Measurements from ENCODE around the gene DNAJB11.
"Not testable (repeated sequence)": the region's sequence is repeated elsewhere in the genome, so short reads cannot be mapped to it uniquely, and the experiment has no call there.

DNA sequence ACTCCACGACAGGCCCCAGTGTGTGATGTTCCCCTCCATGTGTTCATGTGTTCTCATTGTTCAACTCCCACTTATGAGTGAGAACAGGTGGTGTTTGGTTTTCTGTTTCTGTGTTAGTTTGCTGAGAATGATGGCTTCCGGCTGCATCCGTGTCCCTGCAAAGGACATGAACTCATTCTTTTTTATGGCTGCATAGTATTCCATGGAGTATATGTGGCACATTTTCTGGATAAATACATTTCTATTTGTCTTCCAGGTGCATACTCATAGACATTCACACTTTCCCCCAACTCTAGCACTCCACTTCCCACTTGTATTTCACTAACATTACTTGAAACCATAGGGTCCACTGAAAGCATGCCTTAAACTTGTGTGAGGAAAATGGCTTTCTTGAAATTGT lies 38.8 kb upstream of the DNAJB11 start:
- TF ChIP-seq, protein P1, sequence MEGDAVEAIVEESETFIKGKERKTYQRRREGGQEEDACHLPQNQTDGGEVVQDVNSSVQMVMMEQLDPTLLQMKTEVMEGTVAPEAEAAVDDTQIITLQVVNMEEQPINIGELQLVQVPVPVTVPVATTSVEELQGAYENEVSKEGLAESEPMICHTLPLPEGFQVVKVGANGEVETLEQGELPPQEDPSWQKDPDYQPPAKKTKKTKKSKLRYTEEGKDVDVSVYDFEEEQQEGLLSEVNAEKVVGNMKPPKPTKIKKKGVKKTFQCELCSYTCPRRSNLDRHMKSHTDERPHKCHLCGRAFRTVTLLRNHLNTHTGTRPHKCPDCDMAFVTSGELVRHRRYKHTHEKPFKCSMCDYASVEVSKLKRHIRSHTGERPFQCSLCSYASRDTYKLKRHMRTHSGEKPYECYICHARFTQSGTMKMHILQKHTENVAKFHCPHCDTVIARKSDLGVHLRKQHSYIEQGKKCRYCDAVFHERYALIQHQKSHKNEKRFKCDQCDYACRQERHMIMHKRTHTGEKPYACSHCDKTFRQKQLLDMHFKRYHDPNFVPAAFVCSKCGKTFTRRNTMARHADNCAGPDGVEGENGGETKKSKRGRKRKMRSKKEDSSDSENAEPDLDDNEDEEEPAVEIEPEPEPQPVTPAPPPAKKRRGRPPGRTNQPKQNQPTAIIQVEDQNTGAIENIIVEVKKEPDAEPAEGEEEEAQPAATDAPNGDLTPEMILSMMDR (conservative IDR thresholded peaks at IDR 0.05; ENCODE audit: low read length) = not testable (repeated sequence)
- not testable (repeated sequence) for TF ChIP-seq EZH2phosphoT487 (IDR thresholded peaks at IDR 0.05; ENCODE audit: borderline replicate concordance)

Data from Loucy (cell line).